ENCODE data around the gene CTXND1. TPM values are rescaled to one million over a fixed set of nuclear protein-coding genes. Genes with fewer than 3 reads are reported as not detected.

The CTXND1 gene
- total and polyA plus RNA-seq, 2 of the 4 experiments (the other 2 are of a cell fraction): not detected

DNA sequence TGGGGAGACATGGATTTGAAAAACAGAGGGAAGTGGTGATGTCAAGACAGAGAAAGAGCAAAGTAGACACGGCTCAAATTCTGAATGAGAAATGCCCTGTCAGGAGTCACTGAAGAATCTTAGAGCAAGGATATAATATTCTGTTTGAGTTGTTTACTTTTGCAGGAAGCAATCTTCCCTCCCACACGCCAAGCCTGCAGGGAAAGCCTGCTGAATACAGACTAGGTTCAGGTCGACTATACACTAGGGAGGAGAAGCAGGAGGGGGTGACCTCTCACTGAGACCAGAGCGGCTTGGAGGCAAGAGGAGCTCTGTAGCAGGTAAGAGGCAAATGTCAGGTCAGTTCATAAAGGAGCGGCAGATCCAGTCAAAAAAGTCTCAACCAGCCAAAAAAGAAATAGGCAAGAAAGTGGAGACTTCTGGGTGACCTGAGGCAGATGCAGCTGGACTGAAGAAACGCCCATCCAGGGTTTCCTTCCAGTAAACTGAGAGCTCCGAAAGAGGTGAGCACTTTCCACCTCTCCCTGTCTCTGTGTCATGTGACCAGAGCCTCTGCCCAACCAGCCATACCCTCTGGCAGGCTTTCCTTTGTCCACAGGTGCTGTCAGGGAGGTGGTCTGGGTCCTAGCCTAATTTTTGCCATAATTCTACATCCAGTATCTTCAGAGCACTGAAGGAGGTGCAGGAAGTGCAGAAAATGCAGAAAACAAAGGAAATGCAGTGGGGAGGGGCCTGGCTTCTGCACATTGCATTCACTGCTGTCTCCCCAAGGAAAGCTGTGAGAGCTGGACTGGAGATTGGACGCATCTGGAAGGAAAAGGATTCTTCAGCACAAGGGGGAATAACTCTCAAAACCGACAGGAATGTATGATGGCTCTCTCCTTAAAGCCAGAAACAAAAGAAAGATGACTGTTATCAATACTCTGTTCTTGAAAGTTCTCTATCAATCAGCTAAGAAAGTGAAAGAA, 37.8 kb upstream of the CTXND1 start:
- H3K4me1 ChIP-seq (ENCODE audit: control insufficient read depth, insufficient read depth, low read length): no peaks in the 10 kb centered on the region
- H2BK20ac ChIP-seq (ENCODE audit: low read depth, low read length): no peak overlapping the region
- no peaks in the 10 kb centered on the region for H4K20me1 ChIP-seq (ENCODE audit: insufficient read depth, low read length)
- H3K9me1 ChIP-seq (ENCODE audit: insufficient read depth, low read length): no peaks in the 10 kb centered on the region; the same call in 1 of the 2 replicates
- no peak overlapping the region for H3K56ac ChIP-seq (ENCODE audit: extremely low read depth, insufficient read depth, low read length)
- H3K4ac ChIP-seq (ENCODE audit: low read depth, low read length): no peak overlapping the region
- H2AK9ac ChIP-seq (replicated peaks; ENCODE audit: low read depth, low read length, poor library complexity): no peak overlapping the region
- 0% methylated on average over 1 of the region's 9 CpGs; no CpG with 5 or more reads in 1 of the 2 experiments for WGBS, 2 experiments (ENCODE audit: extremely low coverage in 2 of 2, insufficient read length in 1 of 2)
- ATAC-seq (ENCODE audit: low read depth): no peak
- H3K79me1 ChIP-seq (ENCODE audit: low read depth in 1 of 2, low read length in 2 of 2): no peaks in the 10 kb centered on the region
- in situ Hi-C loops (cut with MboI; ENCODE audit: low sequenced_read_pairs) (no loop called here), dilution Hi-C loops (cut with HindIII; ENCODE audit: low sequenced_read_pairs, unreplicated experiment) (no loop called here), intact Hi-C loops (cut with micrococcal nuclease) (no loop called here)
- no peak overlapping the region for H4K91ac ChIP-seq (ENCODE audit: insufficient read depth, low read depth, low read length)
- no peak overlapping the region for H3K9ac ChIP-seq (ENCODE audit: low read depth, low read length)
- H3K18ac ChIP-seq (ENCODE audit: low read depth, low read length): no peak overlapping the region
- H3K9me3 ChIP-seq (ENCODE audit: control insufficient read depth, insufficient read depth, low read length): no peaks in the 10 kb centered on the region
- no peaks in the 10 kb centered on the region for H3K36me3 ChIP-seq (ENCODE audit: control insufficient read depth, insufficient read depth, low read length)
- H4K5ac ChIP-seq (ENCODE audit: low read depth, low read length): no peak overlapping the region
- no peak overlapping the region for H3K23ac ChIP-seq (ENCODE audit: low read depth, low read length)
- no peak overlapping the region for H2BK15ac ChIP-seq (ENCODE audit: low read depth, low read length)
- H3K4me2 ChIP-seq (ENCODE audit: low read depth, low read length): no peak overlapping the region
- no peak overlapping the region for H2AK5ac ChIP-seq (ENCODE audit: low read depth, low read length)
- H2BK5ac ChIP-seq (ENCODE audit: low read depth, low read length, poor library complexity, severe bottlenecking): no peak overlapping the region
- CTCF ChIA-PET: no interaction called here
- POLR2A ChIA-PET (ENCODE audit: unreplicated experiment): no interaction called here
- no peak overlapping the region for H4K8ac ChIP-seq (ENCODE audit: low read depth in 2 of 2, low read length in 2 of 2)
- no peak overlapping the region for H3K14ac ChIP-seq (replicated peaks; ENCODE audit: low read depth, low read length)
- no peak for DNase-seq
- no peak overlapping the region for H3K4me3 ChIP-seq (ENCODE audit: insufficient read depth, low read depth, low read length)
- H3K27me3 ChIP-seq (ENCODE audit: control insufficient read depth, insufficient read depth, low read length): peaks cover 40% of the 10 kb centered on the region
- H2BK120ac ChIP-seq (ENCODE audit: low read depth, low read length): no peak overlapping the region
- TF ChIP-seq CHD1 (IDR thresholded peaks at IDR 0.05; ENCODE audit: low read depth, low read length) (no peak), RCOR1 (IDR thresholded peaks at IDR 0.05; ENCODE audit: insufficient replicate concordance, low read length) (no peak), NFE2L2 (IDR thresholded peaks at IDR 0.05; ENCODE audit: low read depth, low read length) (no peak), BHLHE40 (IDR thresholded peaks at IDR 0.05; ENCODE audit: low read depth, low read length) (no peak), RFX5 (IDR thresholded peaks at IDR 0.05; ENCODE audit: low read depth, low read length) (no peak), MXI1 (IDR thresholded peaks at IDR 0.05; ENCODE audit: borderline replicate concordance, low read depth, low read length) (no peak), MAFK (IDR thresholded peaks at IDR 0.05; ENCODE audit: low read depth, low read length) (no peak), FOS (IDR thresholded peaks at IDR 0.05; ENCODE audit: low read depth, low read length) (no peak)
- TF ChIP-seq, protein P1, sequence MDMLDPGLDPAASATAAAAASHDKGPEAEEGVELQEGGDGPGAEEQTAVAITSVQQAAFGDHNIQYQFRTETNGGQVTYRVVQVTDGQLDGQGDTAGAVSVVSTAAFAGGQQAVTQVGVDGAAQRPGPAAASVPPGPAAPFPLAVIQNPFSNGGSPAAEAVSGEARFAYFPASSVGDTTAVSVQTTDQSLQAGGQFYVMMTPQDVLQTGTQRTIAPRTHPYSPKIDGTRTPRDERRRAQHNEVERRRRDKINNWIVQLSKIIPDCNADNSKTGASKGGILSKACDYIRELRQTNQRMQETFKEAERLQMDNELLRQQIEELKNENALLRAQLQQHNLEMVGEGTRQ (IDR thresholded peaks at IDR 0.05; ENCODE audit: low read depth, low read length): no peak
- TF ChIP-seq, protein P2, sequence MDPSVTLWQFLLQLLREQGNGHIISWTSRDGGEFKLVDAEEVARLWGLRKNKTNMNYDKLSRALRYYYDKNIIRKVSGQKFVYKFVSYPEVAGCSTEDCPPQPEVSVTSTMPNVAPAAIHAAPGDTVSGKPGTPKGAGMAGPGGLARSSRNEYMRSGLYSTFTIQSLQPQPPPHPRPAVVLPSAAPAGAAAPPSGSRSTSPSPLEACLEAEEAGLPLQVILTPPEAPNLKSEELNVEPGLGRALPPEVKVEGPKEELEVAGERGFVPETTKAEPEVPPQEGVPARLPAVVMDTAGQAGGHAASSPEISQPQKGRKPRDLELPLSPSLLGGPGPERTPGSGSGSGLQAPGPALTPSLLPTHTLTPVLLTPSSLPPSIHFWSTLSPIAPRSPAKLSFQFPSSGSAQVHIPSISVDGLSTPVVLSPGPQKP (IDR thresholded peaks at IDR 0.05; ENCODE audit: borderline replicate concordance, low read depth, low read length): no peak
- H2AFZ ChIP-seq (replicated peaks; ENCODE audit: low read length, poor library complexity): no peak overlapping the region
- no peak overlapping the region for H3K27ac ChIP-seq (ENCODE audit: insufficient read depth, low read length)
- BruUV-seq (replicated peaks): no TSS peak

Measured in IMR-90 (cell line).